ENCODE measurements around the gene HCFC1. TPM values are rescaled to one million over a fixed set of nuclear protein-coding genes. Genes with fewer than 3 reads are reported as not detected.

HCFC1 gene
- polyA plus RNA-seq, 1 of the 3 experiments (the other 2 are of a cell fraction): 9.5 TPM

- Histone ChIP-seq H3K9me3 (no peaks in the 10 kb centered on the region), H3K27me3 (ENCODE audit: insufficient read depth) (peaks cover 4% of the 10 kb centered on the region; the same call in 1 of the 2 replicates), H3K79me2 (ENCODE audit: insufficient read depth) (peaks cover 35% of the 10 kb centered on the region), H2AFZ (ENCODE audit: low read depth) (peak overlapping the region; percentile 86; the same call in 1 of the 2 replicates), H3K27ac (ENCODE audit: low read depth in 2 of 2, low read length in 1 of 2) (no peak overlapping the region), H3K4me2 (peak overlapping the region; percentile 82), H3F3A (replicated peaks; ENCODE audit: insufficient read depth) (no peaks in the 10 kb centered on the region), H3K9me2 (no peaks in the 10 kb centered on the region), H4K20me1 (ENCODE audit: insufficient read depth) (peaks cover 24% of the 10 kb centered on the region), H3K4me1 (ENCODE audit: control insufficient read depth in 1 of 2, insufficient read depth in 2 of 2, low read depth in 1 of 2, low read length in 1 of 2) (peaks cover 10 to 12% of the 10 kb centered on the region in 2 experiments; a peak in 2 of 4 replicates), H3K4me3 (ENCODE audit: low read depth in 2 of 2, low read length in 1 of 2) (peak overlapping the region; percentile 52 to 78), H3K9ac (no peak overlapping the region), H3K36me3 (replicated peaks in 1 of 2; ENCODE audit: control insufficient read depth in 1 of 2, insufficient read depth in 2 of 2, low read length in 1 of 2) (peaks cover 12 to 23% of the 10 kb centered on the region in 2 experiments)
- CTCF ChIA-PET: interaction anchor here (1.3 to 16.7 kb wide), 4 partner anchors 12 to 171 kb away, joined by 3 to 271 read pairs (median 18); partner anchors contain the start of genes PLXNB3 and RENBP
- 14% methylated on average over 24 of the region's 32 CpGs for WGBS (ENCODE audit: low lambda C conversion rate)
- POLR2A ChIA-PET: interaction anchor here (1.0 to 1.2 kb wide), 2 partner anchors 13 to 35 kb away, joined by 3 read pairs; no protein-coding TSS in a partner anchor
- DNase-seq: no peak
- TF ChIP-seq, protein P1, sequence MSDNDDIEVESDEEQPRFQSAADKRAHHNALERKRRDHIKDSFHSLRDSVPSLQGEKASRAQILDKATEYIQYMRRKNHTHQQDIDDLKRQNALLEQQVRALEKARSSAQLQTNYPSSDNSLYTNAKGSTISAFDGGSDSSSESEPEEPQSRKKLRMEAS (IDR thresholded peaks at IDR 0.05; ENCODE audit: low read depth): peak; percentile 35; the same call in 1 of the 2 replicates
- TF ChIP-seq USF2 (IDR thresholded peaks at IDR 0.05; ENCODE audit: borderline replicate concordance, low read depth, low read length): no peak
Observed at GRCh38 chrX:153935326-153935851, 36.2 kb downstream of the HCFC1 start.

DNA sequence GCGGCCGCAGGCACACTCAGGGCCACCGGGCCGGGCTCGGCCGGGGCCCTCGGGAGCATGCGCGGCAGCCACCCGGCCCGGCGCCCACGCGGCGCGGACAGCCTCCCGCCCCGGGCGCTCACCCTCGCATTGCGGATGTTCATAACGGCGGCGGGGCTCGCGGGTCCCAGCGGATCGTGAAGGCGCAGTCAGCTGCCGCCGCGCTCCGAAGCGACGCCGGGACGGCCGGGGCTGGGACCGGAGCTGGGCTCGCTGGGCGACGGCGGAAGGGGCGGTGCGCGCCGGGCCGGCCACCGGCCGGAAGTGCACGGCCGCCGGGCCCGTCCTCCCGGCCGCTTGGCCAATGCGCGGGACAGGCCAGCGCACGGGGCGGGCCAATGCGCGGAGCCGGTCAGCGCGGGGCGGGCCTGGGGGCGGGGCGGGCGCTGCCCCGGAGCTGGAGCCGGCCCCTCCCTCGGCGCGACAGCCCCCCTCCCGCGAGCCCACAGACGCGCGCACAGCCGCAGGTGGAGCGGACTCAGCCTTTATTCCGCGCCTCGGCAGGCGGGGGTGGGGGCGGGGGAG lies 36.8 kb downstream of the HCFC1 start, which contains the start of gene NAA10:
TSS of gene NAA10 (minus strand) at position 276 of the 564 bp plus-strand sequence. CDS start at position 143, 133 bp downstream.
- peak within 1 kb of the TSS; percentile 86; the same call in 1 of the 2 replicates for H2AFZ ChIP-seq (ENCODE audit: low read depth)
- peaks cover 24% of the 10 kb centered on the region for H4K20me1 ChIP-seq (ENCODE audit: insufficient read depth)
- DNase-seq: peak; percentile 98
- peaks cover 35% of the 10 kb centered on the region for H3K79me2 ChIP-seq (ENCODE audit: insufficient read depth)
- no peaks in the 10 kb centered on the region for H3K9me2 ChIP-seq
- WGBS (ENCODE audit: low lambda C conversion rate): 0% methylated on average over 2 of the region's 87 CpGs
- CTCF ChIA-PET: interaction anchor here (1.3 to 16.7 kb wide), 4 partner anchors 11 to 171 kb away, joined by 3 to 271 read pairs (median 18); partner anchors contain the start of genes PLXNB3 and RENBP
- H3K9ac ChIP-seq: peak within 1 kb of the TSS; percentile 84
- H3K9me3 ChIP-seq: no peaks in the 10 kb centered on the region
- peak within 1 kb of the TSS; percentile 25 to 47; a peak in 2 of 4 replicates for H3K27ac ChIP-seq (ENCODE audit: low read depth in 2 of 2, low read length in 1 of 2)
- peak within 1 kb of the TSS; percentile 78 to 89 for H3K4me3 ChIP-seq (ENCODE audit: low read depth in 2 of 2, low read length in 1 of 2)
- peak within 1 kb of the TSS; percentile 98 for H3K4me2 ChIP-seq
- H3K27me3 ChIP-seq (ENCODE audit: insufficient read depth): peaks cover 4% of the 10 kb centered on the region; the same call in 1 of the 2 replicates
- POLR2A ChIA-PET: interaction anchor here (1.0 to 1.4 kb wide), 5 partner anchors 10 to 133 kb away, joined by 3 to 6 read pairs (median 3); no protein-coding TSS in a partner anchor
- peaks cover 12 to 28% of the 10 kb centered on the region in 2 experiments for H3K36me3 ChIP-seq (replicated peaks in 1 of 2; ENCODE audit: control insufficient read depth in 1 of 2, insufficient read depth in 2 of 2, low read length in 1 of 2)
- peaks cover 10 to 13% of the 10 kb centered on the region in 2 experiments; a peak in 2 of 4 replicates for H3K4me1 ChIP-seq (ENCODE audit: control insufficient read depth in 1 of 2, insufficient read depth in 2 of 2, low read depth in 1 of 2, low read length in 1 of 2)
- H3F3A ChIP-seq (replicated peaks; ENCODE audit: insufficient read depth): no peaks in the 10 kb centered on the region
- TF ChIP-seq FOXJ3 (CRISPR knock-in tag; IDR thresholded peaks at IDR 0.05) (no peak), POLR2AphosphoS5 (IDR thresholded peaks at IDR 0.05; ENCODE audit: low read depth, low read length) (0 out of 2 replicates have a peak, but pooled peaks have one; percentile 19), CHD2 (IDR thresholded peaks at IDR 0.05; ENCODE audit: low read length, partially characterized antibody) (no peak), SIN3A (IDR thresholded peaks at IDR 0.05; ENCODE audit: borderline replicate concordance, low read depth, low read length) (0 out of 2 replicates have a peak, but pooled peaks have one; percentile 13), NRF1 (IDR thresholded peaks at IDR 0.05; ENCODE audit: low read depth, low read length) (peak; percentile 65), GABPA (IDR thresholded peaks at IDR 0.05; ENCODE audit: low read depth) (peak; percentile 77), EZH2phosphoT487 (IDR thresholded peaks at IDR 0.05; ENCODE audit: borderline replicate concordance, low read depth) (no peak), GATA2 (CRISPR knock-in tag; IDR thresholded peaks at IDR 0.05) (no peak), USF2 (IDR thresholded peaks at IDR 0.05; ENCODE audit: borderline replicate concordance, low read depth, low read length) (no peak)
- TF ChIP-seq, protein P2, sequence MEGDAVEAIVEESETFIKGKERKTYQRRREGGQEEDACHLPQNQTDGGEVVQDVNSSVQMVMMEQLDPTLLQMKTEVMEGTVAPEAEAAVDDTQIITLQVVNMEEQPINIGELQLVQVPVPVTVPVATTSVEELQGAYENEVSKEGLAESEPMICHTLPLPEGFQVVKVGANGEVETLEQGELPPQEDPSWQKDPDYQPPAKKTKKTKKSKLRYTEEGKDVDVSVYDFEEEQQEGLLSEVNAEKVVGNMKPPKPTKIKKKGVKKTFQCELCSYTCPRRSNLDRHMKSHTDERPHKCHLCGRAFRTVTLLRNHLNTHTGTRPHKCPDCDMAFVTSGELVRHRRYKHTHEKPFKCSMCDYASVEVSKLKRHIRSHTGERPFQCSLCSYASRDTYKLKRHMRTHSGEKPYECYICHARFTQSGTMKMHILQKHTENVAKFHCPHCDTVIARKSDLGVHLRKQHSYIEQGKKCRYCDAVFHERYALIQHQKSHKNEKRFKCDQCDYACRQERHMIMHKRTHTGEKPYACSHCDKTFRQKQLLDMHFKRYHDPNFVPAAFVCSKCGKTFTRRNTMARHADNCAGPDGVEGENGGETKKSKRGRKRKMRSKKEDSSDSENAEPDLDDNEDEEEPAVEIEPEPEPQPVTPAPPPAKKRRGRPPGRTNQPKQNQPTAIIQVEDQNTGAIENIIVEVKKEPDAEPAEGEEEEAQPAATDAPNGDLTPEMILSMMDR (IDR thresholded peaks at IDR 0.05): no peak
- TF ChIP-seq, protein P3, sequence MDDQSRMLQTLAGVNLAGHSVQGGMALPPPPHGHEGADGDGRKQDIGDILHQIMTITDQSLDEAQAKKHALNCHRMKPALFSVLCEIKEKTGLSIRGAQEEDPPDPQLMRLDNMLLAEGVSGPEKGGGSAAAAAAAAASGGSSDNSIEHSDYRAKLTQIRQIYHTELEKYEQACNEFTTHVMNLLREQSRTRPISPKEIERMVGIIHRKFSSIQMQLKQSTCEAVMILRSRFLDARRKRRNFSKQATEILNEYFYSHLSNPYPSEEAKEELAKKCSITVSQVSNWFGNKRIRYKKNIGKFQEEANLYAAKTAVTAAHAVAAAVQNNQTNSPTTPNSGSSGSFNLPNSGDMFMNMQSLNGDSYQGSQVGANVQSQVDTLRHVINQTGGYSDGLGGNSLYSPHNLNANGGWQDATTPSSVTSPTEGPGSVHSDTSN (IDR thresholded peaks at IDR 0.05): no peak
- TF ChIP-seq, protein P4, sequence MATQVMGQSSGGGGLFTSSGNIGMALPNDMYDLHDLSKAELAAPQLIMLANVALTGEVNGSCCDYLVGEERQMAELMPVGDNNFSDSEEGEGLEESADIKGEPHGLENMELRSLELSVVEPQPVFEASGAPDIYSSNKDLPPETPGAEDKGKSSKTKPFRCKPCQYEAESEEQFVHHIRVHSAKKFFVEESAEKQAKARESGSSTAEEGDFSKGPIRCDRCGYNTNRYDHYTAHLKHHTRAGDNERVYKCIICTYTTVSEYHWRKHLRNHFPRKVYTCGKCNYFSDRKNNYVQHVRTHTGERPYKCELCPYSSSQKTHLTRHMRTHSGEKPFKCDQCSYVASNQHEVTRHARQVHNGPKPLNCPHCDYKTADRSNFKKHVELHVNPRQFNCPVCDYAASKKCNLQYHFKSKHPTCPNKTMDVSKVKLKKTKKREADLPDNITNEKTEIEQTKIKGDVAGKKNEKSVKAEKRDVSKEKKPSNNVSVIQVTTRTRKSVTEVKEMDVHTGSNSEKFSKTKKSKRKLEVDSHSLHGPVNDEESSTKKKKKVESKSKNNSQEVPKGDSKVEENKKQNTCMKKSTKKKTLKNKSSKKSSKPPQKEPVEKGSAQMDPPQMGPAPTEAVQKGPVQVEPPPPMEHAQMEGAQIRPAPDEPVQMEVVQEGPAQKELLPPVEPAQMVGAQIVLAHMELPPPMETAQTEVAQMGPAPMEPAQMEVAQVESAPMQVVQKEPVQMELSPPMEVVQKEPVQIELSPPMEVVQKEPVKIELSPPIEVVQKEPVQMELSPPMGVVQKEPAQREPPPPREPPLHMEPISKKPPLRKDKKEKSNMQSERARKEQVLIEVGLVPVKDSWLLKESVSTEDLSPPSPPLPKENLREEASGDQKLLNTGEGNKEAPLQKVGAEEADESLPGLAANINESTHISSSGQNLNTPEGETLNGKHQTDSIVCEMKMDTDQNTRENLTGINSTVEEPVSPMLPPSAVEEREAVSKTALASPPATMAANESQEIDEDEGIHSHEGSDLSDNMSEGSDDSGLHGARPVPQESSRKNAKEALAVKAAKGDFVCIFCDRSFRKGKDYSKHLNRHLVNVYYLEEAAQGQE (IDR thresholded peaks at IDR 0.05; ENCODE audit: low read depth, low read length): no peak
- TF ChIP-seq, protein P1 (IDR thresholded peaks at IDR 0.05; ENCODE audit: low read depth): no peak
